Hippocampal formation (tissue), 2 donors: ENCODE results near the gene MLNR.

ENCODE experiments used
- DNase-seq, 2 donors: peaks; one replicate each; lab custom pipeline; 2025; lab: John Stamatoyannopoulos, UW

The MLNR gene, protein sequence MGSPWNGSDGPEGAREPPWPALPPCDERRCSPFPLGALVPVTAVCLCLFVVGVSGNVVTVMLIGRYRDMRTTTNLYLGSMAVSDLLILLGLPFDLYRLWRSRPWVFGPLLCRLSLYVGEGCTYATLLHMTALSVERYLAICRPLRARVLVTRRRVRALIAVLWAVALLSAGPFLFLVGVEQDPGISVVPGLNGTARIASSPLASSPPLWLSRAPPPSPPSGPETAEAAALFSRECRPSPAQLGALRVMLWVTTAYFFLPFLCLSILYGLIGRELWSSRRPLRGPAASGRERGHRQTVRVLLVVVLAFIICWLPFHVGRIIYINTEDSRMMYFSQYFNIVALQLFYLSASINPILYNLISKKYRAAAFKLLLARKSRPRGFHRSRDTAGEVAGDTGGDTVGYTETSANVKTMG

DNA sequence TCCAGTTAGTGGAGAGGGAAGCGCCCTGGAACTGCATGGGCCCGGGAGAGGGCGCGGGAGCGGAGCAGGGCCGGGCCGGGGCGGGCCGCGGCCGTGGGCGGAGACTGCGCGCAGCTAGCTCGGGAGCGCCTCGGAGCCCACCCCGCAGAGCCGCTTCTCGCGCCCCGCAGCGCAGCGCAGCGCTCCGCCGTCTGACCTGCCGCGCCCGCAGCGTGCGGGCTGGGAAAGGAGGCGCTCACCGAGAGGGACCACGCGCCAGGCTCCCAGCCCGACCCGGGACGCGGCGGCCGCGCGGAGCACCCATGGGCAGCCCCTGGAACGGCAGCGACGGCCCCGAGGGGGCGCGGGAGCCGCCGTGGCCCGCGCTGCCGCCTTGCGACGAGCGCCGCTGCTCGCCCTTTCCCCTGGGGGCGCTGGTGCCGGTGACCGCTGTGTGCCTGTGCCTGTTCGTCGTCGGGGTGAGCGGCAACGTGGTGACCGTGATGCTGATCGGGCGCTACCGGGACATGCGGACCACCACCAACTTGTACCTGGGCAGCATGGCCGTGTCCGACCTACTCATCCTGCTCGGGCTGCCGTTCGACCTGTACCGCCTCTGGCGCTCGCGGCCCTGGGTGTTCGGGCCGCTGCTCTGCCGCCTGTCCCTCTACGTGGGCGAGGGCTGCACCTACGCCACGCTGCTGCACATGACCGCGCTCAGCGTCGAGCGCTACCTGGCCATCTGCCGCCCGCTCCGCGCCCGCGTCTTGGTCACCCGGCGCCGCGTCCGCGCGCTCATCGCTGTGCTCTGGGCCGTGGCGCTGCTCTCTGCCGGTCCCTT is at the start of gene MLNR:
TSS of gene MLNR (plus strand) at position 303 of the 820 bp plus-strand sequence. CDS start at position 303, 0 bp downstream.
- DNase-seq, result no peak

DNA sequence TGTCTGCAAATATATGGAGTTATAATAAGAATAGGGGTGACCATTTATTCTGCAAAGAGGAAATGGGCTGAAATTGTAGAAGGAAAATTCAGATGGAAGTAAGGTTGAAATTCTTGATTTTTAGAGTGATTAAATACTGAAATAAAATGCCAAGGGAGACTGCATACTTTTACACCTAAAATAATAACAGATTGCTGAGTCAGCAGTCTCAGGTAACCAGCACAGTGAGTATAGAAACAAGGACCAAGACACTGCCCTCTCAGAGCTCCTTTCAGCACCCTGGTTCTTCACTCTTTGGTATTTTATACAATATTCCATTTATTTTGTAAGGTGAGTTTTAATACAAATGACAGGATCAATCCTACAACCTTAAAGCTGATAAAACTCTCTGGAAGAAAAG is 48.8 kb upstream of the MLNR start:
- DNase-seq, result no peak

DNA sequence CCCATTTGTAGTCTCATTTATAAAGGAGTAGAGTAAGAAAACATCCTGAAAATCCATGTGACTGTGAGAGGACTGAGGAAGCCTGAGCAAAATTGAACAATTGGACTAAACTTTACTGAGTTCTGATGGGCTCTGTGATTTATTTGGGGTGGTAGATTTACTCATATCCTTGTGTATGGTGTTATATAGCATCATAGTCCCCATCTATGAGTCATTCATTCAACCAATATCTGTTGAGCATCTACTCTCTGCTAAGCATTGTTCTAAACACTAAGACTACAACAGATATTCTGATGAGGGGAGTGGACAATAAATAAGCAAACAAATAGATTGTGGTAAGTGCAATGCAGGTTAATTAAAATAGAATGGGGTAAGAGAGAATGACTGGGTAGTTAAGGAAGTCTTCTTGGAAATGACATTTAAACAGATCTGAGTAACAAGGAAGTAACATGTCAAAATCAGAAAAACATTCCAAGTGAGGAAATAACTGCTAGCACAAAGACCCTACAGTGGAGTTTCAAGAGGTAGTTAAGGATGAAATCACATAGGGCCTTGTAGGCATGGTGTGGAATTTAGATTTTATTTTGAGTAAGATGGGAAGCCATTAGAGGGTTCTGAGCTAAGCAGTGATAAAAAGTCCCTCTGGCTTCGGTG is 36.3 kb upstream of the MLNR start:
- DNase-seq, result no peak

DNA sequence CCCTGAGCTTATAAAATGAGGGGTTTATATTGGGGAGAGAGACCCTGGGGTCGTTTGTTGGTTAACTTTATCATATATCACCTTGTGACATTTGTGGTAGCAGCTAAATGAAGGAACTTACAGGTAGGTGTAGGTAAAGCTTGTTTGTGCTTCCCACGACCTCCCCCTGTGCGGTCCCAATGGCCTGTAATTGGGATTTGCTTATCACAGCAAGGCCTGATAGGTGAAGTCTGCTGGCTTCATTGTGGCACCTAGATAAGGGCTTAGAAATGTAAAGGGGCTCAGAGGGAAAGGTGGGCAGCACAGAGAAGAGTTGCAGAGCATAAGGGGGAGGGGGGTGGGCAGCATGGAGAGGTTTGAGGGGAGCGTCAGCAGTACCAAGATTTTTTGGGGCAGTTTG is 35.5 kb upstream of the MLNR start:
- no peak for DNase-seq

DNA sequence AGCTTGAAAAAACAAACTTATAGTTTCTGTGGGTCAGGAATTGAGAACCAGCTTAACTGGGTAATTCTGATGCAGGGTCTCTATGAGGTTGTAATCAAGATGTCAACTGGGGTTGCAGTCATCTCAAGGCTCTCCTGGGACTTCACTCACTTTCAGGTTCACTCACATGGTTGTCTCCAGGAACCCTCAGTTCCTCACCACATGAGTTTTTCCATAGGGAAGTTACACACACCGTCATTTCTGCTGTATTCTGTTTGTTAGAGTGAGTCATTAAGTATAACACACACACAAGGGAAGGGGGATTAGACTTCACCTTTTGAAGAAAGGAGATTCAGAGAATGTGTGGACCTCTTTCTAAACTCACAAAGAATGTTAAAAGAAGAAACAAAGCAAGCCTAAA is 34.9 kb upstream of the MLNR start:
- no peak for DNase-seq

DNA sequence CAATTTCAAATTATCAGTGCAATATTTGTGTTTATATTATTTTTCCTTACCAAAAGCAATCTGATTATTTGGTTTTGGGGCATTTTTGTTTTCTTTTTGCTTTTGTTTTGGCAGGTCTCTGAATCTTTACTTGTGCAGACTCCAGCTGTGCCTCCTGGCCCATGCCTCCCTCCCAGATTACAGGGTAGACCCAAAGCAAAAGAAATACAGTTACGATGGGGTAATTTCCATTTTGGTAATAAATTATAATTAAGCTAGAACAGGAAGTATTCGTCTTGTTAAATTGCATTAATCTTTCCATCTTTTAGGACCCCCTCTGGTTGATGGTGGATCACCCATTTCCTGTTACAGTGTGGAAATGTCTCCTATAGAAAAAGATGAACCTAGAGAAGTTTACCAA is 29.2 kb upstream of the MLNR start:
- no peak for DNase-seq

DNA sequence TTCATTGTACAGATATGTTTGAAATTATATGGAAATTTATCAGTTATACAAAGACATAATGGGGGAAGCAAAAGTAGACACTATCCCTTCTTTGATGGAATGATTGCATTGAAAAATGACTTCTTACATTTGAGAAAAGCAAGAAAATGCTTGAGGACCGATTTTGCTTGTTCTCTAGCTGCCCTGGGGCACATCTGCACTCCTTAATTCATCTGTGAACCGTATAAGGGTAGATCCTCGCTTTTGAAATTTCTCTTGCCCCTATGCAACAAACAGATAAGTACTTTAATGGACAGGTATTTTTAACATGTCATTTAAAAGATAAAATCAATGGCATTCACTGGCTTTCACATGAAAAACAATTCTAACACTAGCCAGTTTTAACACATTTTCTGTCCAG is 13.5 kb upstream of the MLNR start:
- no peak for DNase-seq

DNA sequence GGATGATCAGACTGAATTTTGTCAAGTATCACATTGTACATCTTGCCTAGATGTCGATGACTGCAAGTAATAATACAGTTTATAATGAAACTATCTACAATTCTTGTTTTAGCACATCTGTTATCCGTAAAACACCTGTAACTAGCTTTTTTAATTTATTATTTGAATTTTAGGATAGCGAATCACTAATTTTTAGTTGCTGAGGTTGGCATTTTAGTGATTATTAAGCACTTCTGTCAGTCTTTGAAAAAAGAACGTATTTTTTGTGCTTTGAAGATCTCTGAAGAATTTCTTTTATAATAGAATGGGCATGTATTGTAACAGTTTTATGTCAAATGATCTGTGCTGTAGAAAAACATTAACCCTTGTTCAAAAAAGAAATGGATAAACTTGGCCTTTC is 11.5 kb upstream of the MLNR start:
- DNase-seq, result no peak

DNA sequence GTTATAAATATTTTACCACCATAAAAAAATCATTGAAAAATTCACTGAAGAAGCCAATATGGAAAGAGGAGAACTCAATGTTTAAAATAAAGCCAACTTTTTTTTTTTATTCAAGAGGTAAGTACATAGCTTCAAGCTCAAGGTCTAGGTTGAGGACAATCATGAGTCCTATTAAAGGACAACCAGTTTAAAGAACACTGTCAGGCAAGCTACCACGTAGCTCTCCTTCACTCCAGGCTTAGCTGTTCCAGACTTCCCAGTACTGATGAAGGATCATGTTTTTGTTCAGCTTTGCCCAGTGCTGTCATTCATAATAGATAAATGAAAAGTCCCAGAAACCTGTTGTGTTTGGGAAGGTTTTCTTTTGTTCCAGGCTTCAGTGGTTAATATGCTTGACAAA is 10.0 kb upstream of the MLNR start:
- DNase-seq, result no peak

DNA sequence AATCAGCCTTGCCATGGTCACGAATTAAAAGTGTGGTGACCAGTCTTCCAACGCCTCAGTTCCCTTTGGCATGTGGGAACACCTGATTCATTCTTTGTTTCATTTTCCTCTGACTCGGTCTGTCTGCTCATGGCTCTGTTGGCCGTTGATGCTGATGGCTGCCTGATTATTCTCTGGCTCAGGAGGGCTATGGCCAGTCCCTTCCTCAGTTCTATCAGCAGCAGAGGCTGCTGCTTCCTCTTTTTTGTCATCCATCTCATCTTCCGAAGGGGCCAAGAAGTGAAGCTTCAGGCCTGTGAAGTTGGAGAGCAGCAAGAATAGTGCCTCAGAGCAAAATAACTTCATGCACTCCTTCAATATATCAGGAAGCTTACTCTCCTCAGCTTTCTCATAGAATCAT is 9.5 kb upstream of the MLNR start:
- DNase-seq, result no peak

DNA sequence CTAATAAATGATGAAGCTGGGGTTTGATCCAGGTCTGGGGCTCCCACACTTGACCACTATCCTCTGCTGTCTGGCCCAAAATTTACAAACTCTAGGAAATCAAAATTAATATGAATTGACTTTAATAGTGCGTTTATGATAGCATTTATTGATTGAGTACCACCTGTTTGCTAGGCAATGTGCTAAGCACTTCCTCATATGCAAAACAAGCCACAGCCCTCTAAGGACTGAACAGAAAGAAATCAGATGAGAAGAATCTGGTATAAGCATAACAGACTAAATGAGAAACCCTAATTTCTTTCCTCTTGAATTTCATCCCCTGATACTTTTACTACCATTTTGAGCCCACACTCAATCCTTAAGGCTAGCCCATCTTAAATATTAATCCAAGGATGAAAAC is 6.6 kb upstream of the MLNR start:
- no peak for DNase-seq

DNA sequence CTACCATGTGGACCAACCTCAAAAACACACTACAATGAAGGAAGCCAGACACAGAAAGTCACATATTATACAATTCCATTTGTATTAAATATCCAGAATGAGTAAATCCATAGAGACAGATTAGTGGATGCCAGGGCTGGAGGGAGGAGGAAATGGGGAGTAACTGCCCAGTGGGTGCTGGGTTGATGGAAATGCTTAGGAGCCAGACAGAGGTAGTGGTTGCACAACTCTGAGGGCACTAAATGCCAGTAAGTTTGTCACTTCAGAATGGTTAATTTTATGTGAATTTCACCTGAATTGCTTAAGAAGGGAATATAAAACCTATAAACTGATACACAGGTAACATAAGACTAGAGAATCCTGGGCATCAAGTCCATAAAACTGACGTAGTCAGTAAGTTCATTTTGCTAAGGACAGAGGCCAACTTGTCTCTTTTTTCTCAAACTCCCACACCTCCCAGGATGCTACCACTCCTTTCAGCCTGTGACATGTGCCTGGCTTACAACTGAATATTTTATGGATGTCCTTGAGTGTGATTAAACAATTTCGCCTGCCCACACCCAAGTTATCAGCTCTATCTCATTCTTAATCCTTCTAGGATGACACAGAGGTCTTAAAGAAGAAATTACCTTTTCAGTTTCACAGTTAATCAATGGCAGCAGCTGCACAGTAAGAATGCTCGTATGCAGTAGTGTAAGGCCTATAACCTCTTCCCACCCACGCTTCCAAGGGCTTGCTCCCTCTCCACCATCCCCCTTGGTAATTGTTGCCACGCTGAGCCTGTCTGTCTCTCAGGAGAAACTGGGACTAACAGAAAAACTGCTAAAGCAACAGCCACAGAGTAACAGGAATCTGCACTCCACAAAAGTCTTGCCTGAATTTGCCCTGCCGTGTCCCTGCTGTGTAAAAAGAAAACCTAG is 5.9 kb upstream of the MLNR start:
- DNase-seq, result no peak

DNA sequence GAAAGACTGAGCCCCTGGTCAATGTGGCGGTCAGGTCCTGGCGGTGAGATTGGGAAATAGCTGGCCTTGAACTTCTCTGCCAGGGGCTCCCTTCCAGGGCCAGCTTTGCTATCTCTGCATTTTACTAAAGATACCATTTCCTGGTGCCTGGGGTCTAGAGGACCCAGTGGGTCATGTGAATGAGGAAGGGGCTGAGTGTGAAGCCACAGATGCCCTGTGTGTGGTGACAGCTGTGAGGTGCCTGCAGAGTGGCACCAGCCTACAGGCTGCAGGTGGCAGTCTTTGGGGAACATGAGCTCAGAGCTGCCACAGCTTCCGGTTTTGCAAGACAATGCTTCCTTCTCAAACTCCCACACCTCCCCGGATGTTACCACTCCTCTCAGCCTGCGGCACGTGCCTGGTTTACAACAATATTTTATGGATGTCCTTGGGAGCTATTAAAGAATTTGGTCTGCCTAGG is 5.2 kb upstream of the MLNR start:
- no peak for DNase-seq

DNA sequence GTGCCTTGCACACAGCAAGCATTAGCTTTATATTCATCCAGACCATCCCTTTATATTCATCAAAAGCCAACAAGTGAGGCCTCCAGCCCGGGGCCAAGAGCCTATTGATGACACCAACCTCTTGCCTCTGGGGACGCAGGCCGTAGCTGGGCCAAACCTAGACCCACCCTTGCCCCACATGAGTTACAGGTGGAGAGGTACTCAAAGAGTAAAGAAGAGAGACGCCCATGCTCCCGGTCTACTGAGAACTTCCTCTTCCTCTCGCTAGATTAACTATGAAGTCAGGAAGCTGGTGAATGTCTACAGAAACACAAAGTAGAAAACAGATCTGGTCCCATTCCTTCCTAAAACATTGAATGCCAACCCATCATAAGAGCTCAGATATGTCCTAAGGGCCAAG is 3.8 kb upstream of the MLNR start:
- DNase-seq, result no peak

DNA sequence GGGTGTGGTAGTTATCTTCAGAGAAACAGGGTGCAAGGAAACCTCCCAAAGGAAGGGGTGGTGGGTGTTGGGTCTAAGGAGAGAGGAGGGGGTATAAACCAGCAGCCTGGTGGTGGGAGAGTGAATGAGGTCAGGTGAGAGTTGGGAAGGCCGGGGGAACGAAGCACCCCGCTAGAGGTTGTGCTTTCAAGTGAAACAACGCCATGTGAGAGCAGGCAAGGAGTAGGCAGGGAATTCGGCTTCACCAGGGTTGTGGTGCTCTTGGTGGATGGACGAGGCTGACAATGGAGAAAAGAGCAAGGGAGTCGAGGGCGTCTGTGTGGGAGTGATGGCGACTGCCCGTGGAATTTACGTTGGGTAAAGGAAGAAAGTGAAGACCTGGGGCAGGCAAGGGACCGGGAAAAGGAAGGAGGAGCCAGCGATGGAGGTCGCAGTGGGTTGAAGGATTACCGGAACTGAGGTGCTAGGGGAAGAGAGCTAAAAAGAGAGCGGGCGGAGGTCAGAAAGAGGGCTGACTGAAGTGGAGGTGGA is 2.1 kb upstream of the MLNR start:
- no peak for DNase-seq

DNA sequence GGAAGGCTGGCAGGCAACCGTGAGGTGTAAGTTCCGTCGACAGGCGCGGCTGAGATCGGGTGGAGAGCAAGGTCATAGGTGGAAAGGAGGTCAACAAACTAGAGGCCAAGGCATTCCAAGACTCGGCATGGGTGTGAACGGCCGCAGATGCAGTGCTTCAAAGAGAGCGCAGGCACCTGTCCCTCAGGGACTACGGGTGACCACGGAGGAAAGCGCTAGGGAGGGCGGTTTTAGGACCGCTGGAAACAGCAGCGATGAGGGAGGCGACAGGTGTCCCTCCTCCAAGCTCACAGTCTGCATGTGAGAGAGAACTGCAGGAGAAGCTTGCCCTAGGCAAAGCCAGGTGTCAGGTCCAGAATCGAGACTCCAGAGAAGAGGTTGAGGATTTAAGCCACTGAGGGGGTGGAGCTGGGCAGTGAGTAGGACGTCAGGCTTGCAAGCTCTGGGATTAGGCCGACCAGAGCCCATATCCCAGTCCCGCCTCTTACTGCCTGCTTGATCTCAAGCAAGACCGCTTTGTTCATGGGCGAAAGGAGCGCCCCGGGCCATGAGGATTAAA is 1.6 kb upstream of the MLNR start:
- DNase-seq, result no peak

DNA sequence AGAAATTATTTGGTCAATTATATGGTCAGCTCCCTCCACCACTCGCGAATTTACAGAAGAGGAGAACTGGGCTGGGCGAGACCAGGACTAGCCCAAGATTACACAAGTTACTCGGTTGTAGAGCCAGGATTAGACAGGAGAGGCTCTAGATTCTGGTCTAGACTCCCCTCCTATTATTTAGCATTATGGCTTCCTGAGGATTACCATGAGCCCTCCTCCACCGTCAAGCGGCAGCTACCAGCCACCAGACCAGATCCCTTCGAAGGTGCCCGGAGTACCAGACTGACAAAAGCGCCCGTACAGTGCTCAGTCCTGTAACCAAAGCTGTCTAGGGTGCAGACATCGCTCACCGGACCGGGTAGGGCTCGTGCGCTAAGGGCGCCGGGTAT is 497 bp upstream of the MLNR start:
- no peak for DNase-seq

DNA sequence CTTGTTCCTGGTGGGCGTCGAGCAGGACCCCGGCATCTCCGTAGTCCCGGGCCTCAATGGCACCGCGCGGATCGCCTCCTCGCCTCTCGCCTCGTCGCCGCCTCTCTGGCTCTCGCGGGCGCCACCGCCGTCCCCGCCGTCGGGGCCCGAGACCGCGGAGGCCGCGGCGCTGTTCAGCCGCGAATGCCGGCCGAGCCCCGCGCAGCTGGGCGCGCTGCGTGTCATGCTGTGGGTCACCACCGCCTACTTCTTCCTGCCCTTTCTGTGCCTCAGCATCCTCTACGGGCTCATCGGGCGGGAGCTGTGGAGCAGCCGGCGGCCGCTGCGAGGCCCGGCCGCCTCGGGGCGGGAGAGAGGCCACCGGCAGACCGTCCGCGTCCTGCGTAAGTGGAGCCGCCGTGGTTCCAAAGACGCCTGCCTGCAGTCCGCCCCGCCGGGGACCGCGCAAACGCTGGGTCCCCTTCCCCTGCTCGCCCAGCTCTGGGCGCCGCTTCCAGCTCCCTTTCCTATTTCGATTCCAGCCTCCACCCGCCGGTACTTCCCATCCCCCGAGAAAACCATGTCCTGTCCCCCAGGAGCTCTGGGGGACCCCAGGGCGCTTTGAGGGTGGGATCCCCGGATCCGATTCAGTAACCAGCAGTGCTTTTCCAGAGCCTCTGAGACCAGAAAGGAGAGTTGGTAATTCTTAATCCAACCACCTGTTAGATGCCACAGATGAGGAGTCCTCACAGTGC is 885 bp downstream of the MLNR start:
- DNase-seq, result no peak

DNA sequence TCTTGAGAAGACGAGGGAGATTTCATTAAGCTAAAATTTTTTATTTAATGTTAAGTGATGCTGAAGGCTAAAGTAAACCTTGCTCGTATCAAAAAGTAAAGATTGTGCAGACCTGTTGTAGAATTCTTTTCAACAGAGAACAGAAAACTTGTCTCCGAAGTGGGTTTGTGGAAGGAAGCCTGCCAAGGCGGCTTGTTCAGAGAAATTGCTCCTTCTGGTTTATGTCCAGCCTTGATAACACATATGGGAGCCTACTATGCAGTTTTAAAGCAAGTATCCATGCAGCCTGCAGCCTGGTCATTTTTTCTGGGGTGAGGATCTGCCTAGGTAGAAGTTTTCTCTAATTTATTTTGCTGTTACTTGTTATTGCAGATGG is 1.4 kb downstream of the MLNR start:
- no peak for DNase-seq
